ENCODE measurements around the gene RFFL. TPM values are rescaled to one million over a fixed set of nuclear protein-coding genes. Genes with fewer than 3 reads are reported as not detected.

The RFFL gene
- total and polyA plus RNA-seq, 2 of the 4 experiments (the other 2 are of a cell fraction) = 11.6 to 19.2 TPM

DNA sequence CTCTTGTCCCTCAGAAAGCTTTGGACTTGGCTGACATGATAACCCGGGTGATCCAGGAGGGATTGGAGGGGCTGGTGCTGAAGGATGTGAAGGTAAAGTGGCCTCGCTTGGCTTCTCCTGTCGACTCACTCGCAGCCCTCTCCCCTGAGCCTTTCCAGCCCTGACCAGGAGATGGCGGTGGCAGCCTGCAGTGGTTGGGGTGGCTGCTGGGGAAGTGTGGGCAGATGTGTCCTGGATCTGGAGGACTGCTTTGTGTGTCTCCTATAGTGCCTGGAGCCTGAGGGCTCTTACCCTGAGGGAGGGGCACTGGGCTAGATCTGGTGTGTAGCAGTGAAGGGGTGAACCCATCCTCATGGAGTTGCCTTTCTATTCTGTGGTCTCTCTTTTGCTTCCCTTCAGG, 65.3 kb downstream of the RFFL start:
- POLR2A ChIA-PET (ENCODE audit: unreplicated experiment) = no interaction called here
- H3K9ac ChIP-seq (ENCODE audit: low read depth, low read length) = peak overlapping the region; percentile 49
- peak overlapping the region; percentile 67 for H2BK5ac ChIP-seq (ENCODE audit: low read depth, low read length, poor library complexity, severe bottlenecking)
- H2AFZ ChIP-seq (replicated peaks; ENCODE audit: low read length, poor library complexity) = peak overlapping the region; percentile 36
- peak overlapping the region; percentile 78 to 83 for H4K8ac ChIP-seq (ENCODE audit: low read depth in 2 of 2, low read length in 2 of 2)
- H2AK9ac ChIP-seq (replicated peaks; ENCODE audit: low read depth, low read length, poor library complexity) = peak overlapping the region; percentile 87
- H3K9me3 ChIP-seq (ENCODE audit: control insufficient read depth, insufficient read depth, low read length) = no peaks in the 10 kb centered on the region
- H3K4ac ChIP-seq (ENCODE audit: low read depth, low read length) = peak overlapping the region; percentile 70
- H2BK15ac ChIP-seq (ENCODE audit: low read depth, low read length) = peak overlapping the region; percentile 96; the same call in 2 of the 3 replicates
- H3K4me1 ChIP-seq (ENCODE audit: control insufficient read depth, insufficient read depth, low read length) = peaks cover 22% of the 10 kb centered on the region
- no peaks in the 10 kb centered on the region for H4K20me1 ChIP-seq (ENCODE audit: insufficient read depth, low read length)
- H3K4me2 ChIP-seq (ENCODE audit: low read depth, low read length) = no peak overlapping the region
- H3K18ac ChIP-seq (ENCODE audit: low read depth, low read length) = peak overlapping the region; percentile 58
- H3K4me3 ChIP-seq (ENCODE audit: insufficient read depth, low read depth, low read length) = no peak overlapping the region
- BruUV-seq (replicated peaks) = no TSS peak
- WGBS, 2 experiments (ENCODE audit: extremely low coverage in 2 of 2, insufficient read length in 1 of 2) = no CpG with 5 or more reads among the region's 5 CpGs
- H3K9me1 ChIP-seq (ENCODE audit: insufficient read depth, low read length) = peaks cover 8% of the 10 kb centered on the region
- in situ Hi-C loops (cut with MboI; ENCODE audit: low sequenced_read_pairs) (loop anchor here (5.0 to 25.0 kb wide), 2 partner anchors 94 to 589 kb away; partner anchors contain the start of genes AP2B1 and PEX12), dilution Hi-C loops (cut with HindIII; ENCODE audit: low sequenced_read_pairs, unreplicated experiment) (no loop called here), intact Hi-C loops (cut with micrococcal nuclease) (loop anchor here (1.0 to 10.0 kb wide), 5 partner anchors 91 to 576 kb away; partner anchors contain the start of gene RAD51D)
- peaks cover 0 to 10% of the 10 kb centered on the region in 2 experiments; a peak in 1 of 4 replicates for H3K79me1 ChIP-seq (ENCODE audit: low read depth in 1 of 2, low read length in 2 of 2)
- ATAC-seq (ENCODE audit: low read depth) (peak; percentile 84), DNase-seq (peak; percentile 70)
- TF ChIP-seq RCOR1 (IDR thresholded peaks at IDR 0.05; ENCODE audit: insufficient replicate concordance, low read length) (no peak), RAD21 (IDR thresholded peaks at IDR 0.05; ENCODE audit: low read length) (peak; percentile 94), NFE2L2 (IDR thresholded peaks at IDR 0.05; ENCODE audit: low read depth, low read length) (no peak), SMC3 (IDR thresholded peaks at IDR 0.05; ENCODE audit: low read depth, low read length) (peak; percentile 88), MXI1 (IDR thresholded peaks at IDR 0.05; ENCODE audit: borderline replicate concordance, low read depth, low read length) (no peak), CEBPB (IDR thresholded peaks at IDR 0.05; ENCODE audit: low read depth, low read length) (no peak), RFX5 (IDR thresholded peaks at IDR 0.05; ENCODE audit: low read depth, low read length) (no peak), CHD1 (IDR thresholded peaks at IDR 0.05; ENCODE audit: low read depth, low read length) (no peak), POLR2A (IDR thresholded peaks at IDR 0.05; ENCODE audit: low read depth, low read length) (no peak), MAFK (IDR thresholded peaks at IDR 0.05; ENCODE audit: low read depth, low read length) (no peak), MAZ (IDR thresholded peaks at IDR 0.05; ENCODE audit: borderline replicate concordance, low read depth, low read length) (peak; percentile 56; the same call in 1 of the 2 replicates)
- TF ChIP-seq, protein P1, sequence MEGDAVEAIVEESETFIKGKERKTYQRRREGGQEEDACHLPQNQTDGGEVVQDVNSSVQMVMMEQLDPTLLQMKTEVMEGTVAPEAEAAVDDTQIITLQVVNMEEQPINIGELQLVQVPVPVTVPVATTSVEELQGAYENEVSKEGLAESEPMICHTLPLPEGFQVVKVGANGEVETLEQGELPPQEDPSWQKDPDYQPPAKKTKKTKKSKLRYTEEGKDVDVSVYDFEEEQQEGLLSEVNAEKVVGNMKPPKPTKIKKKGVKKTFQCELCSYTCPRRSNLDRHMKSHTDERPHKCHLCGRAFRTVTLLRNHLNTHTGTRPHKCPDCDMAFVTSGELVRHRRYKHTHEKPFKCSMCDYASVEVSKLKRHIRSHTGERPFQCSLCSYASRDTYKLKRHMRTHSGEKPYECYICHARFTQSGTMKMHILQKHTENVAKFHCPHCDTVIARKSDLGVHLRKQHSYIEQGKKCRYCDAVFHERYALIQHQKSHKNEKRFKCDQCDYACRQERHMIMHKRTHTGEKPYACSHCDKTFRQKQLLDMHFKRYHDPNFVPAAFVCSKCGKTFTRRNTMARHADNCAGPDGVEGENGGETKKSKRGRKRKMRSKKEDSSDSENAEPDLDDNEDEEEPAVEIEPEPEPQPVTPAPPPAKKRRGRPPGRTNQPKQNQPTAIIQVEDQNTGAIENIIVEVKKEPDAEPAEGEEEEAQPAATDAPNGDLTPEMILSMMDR (conservative IDR thresholded peaks at IDR 0.05; ENCODE audit: low read depth, low read length) = peak; percentile 89
- TF ChIP-seq, protein P2, sequence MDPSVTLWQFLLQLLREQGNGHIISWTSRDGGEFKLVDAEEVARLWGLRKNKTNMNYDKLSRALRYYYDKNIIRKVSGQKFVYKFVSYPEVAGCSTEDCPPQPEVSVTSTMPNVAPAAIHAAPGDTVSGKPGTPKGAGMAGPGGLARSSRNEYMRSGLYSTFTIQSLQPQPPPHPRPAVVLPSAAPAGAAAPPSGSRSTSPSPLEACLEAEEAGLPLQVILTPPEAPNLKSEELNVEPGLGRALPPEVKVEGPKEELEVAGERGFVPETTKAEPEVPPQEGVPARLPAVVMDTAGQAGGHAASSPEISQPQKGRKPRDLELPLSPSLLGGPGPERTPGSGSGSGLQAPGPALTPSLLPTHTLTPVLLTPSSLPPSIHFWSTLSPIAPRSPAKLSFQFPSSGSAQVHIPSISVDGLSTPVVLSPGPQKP (IDR thresholded peaks at IDR 0.05; ENCODE audit: borderline replicate concordance, low read depth, low read length) = no peak
- H3K27me3 ChIP-seq (ENCODE audit: control insufficient read depth, insufficient read depth, low read length) = no peaks in the 10 kb centered on the region
- peak overlapping the region; percentile 77 for H3K27ac ChIP-seq (ENCODE audit: insufficient read depth, low read length)
- peaks cover 48% of the 10 kb centered on the region for H3K36me3 ChIP-seq (ENCODE audit: control insufficient read depth, insufficient read depth, low read length)
- peak overlapping the region; percentile 50; the same call in 1 of the 2 replicates for H2BK20ac ChIP-seq (ENCODE audit: low read depth, low read length)
- peak overlapping the region; percentile 69 for H3K14ac ChIP-seq (replicated peaks; ENCODE audit: low read depth, low read length)
- H2BK120ac ChIP-seq (ENCODE audit: low read depth, low read length) = peak overlapping the region; percentile 74
- peak overlapping the region; percentile 88 for H4K91ac ChIP-seq (ENCODE audit: insufficient read depth, low read depth, low read length)
- H3K56ac ChIP-seq (ENCODE audit: extremely low read depth, insufficient read depth, low read length) = peak overlapping the region; percentile 45; the same call in 1 of the 2 replicates
- H4K5ac ChIP-seq (ENCODE audit: low read depth, low read length) = peak overlapping the region; percentile 85
- CTCF ChIA-PET = interaction anchor here (1.1 kb wide), 1 partner anchor 91 kb away, joined by 3 read pairs; no protein-coding TSS in a partner anchor
- peak overlapping the region; percentile 70; the same call in 1 of the 2 replicates for H3K23ac ChIP-seq (ENCODE audit: low read depth, low read length)
- H2AK5ac ChIP-seq (ENCODE audit: low read depth, low read length) = peak overlapping the region; percentile 84
